H9 (cell line): ENCODE measurements around the gene B3GALT5. TPM values are rescaled to one million over a fixed set of nuclear protein-coding genes. Genes with fewer than 3 reads are reported as not detected.

Experiments used
- DNase-seq: peaks from one replicate; pipeline ENCODE4 v3.0.0-alpha.2; 2017
- H2AFZ ChIP-seq: one replicate; pipeline ENCODE4 v1.6.1; 2013; ENCODE audit warnings: mild to moderate bottlenecking, low read length, control low read depth, moderate library complexity
- H2AK5ac ChIP-seq: 2 replicates; pipeline ENCODE4 v1.6.1; 2013; ENCODE audit warnings: low read length, control low read depth, mixed read lengths; ENCODE audit not compliant: insufficient read length
- H2BK120ac ChIP-seq: one replicate; pipeline ENCODE4 v1.6.1; 2013; ENCODE audit warnings: low read depth, mild to moderate bottlenecking, low read length, control low read depth, inconsistent platforms; ENCODE audit not compliant: poor library complexity, severe bottlenecking
- H2BK12ac ChIP-seq: 2 replicates; pipeline ENCODE4 v1.6.1; 2013; ENCODE audit warnings: low read length, control low read depth, mixed read lengths, low read depth; ENCODE audit not compliant: insufficient read length
- H2BK15ac ChIP-seq: 2 replicates; pipeline ENCODE4 v1.6.1; 2013; ENCODE audit warnings: low read depth, low read length, control low read depth
- H2BK20ac ChIP-seq: one replicate; pipeline ENCODE4 v1.6.1; 2013; ENCODE audit warnings: low read depth, mild to moderate bottlenecking, low read length, control low read depth, inconsistent platforms; ENCODE audit not compliant: poor library complexity, severe bottlenecking
- H2BK5ac ChIP-seq: 2 replicates; pipeline ENCODE4 v1.6.1; 2013; ENCODE audit warnings: low read length, control low read depth, mixed read lengths; ENCODE audit not compliant: insufficient read length
- H3K14ac ChIP-seq: 2 replicates; pipeline ENCODE4 v1.6.1; 2013; ENCODE audit warnings: low read length, control low read depth; ENCODE audit not compliant: insufficient read depth
- H3K18ac ChIP-seq: 2 replicates; pipeline ENCODE4 v1.6.1; 2013; ENCODE audit warnings: low read depth, mild to moderate bottlenecking, mixed read lengths, low read length, control low read depth; ENCODE audit not compliant: insufficient read length
- H3K23ac ChIP-seq: 2 replicates; pipeline ENCODE4 v1.6.1; 2013; ENCODE audit warnings: low read length, control low read depth, mixed read lengths, low read depth; ENCODE audit not compliant: insufficient read length
- H3K23me2 ChIP-seq: 2 replicates; pipeline ENCODE4 v1.6.1; 2013; ENCODE audit warnings: low read depth, mild to moderate bottlenecking, mixed read lengths, low read length, control low read depth; ENCODE audit not compliant: insufficient read length, poor library complexity, severe bottlenecking
- H3K27ac ChIP-seq: 2 replicates; pipeline ENCODE4 v1.5.1; 2013; ENCODE audit warnings: low read length, control low read depth, mixed read lengths, low read depth; ENCODE audit not compliant: insufficient read length
- H3K27me3 ChIP-seq: 2 replicates; pipeline ENCODE4 v1.6.1; 2013; ENCODE audit warnings: low read length, control low read depth, inconsistent platforms; ENCODE audit not compliant: insufficient read depth
- H3K4ac ChIP-seq: 2 replicates; pipeline ENCODE4 v1.6.1; 2013; ENCODE audit warnings: low read depth, mild to moderate bottlenecking, control low read depth, inconsistent platforms, low read length, moderate library complexity
- H3K4me1 ChIP-seq: 2 replicates; pipeline ENCODE4 v1.6.1; 2013; ENCODE audit warnings: low read length, control low read depth, inconsistent platforms; ENCODE audit not compliant: insufficient read depth
- H3K4me2 ChIP-seq: 2 replicates; pipeline ENCODE4 v1.6.1; 2013; ENCODE audit warnings: low read length, control low read depth, mixed read lengths; ENCODE audit not compliant: insufficient read length, insufficient read depth
- H3K56ac ChIP-seq: 2 replicates; pipeline ENCODE4 v1.6.1; 2013; ENCODE audit warnings: low read depth, mild to moderate bottlenecking, mixed read lengths, low read length, control low read depth; ENCODE audit not compliant: insufficient read length
- H3K79me1 ChIP-seq: 2 replicates; pipeline ENCODE4 v1.6.1; 2013; ENCODE audit warnings: low read depth, mild to moderate bottlenecking, moderate library complexity, low read length, control low read depth, inconsistent platforms; ENCODE audit not compliant: insufficient read depth, poor library complexity, severe bottlenecking
- H3K79me2 ChIP-seq: 2 replicates; pipeline ENCODE4 v1.6.1; 2013; ENCODE audit warnings: low read length, control low read depth, inconsistent platforms; ENCODE audit not compliant: insufficient read depth
- H3K9ac ChIP-seq: 2 replicates; pipeline ENCODE4 v1.6.1; 2013; ENCODE audit warnings: low read length, control low read depth, mixed read lengths; ENCODE audit not compliant: insufficient read length; ENCODE audit errors: extremely low read depth
- H3K9me3 ChIP-seq: one replicate; pipeline ENCODE4 v1.6.1; 2013; ENCODE audit warnings: low read depth, low read length, inconsistent platforms; ENCODE audit not compliant: control insufficient read depth
- H3T11ph ChIP-seq: one replicate; pipeline ENCODE4 v1.6.1; 2013; ENCODE audit warnings: mild to moderate bottlenecking, low read length, control low read depth, inconsistent platforms
- H4K20me1 ChIP-seq: one replicate; pipeline ENCODE4 v1.6.1; 2013; ENCODE audit not compliant: control insufficient read depth, insufficient read length, insufficient read depth
- H4K5ac ChIP-seq: 2 replicates; pipeline ENCODE4 v1.6.1; 2013; ENCODE audit warnings: low read depth, mild to moderate bottlenecking, mixed read lengths, low read length, control low read depth; ENCODE audit not compliant: insufficient read length
- H4K8ac ChIP-seq: replicated peaks from 2 replicates; pipeline ENCODE4 v1.6.1; 2013; ENCODE audit warnings: low read length, control low read depth, mixed read lengths, low read depth; ENCODE audit not compliant: insufficient read length
- H4K91ac ChIP-seq: 2 replicates; pipeline ENCODE4 v1.6.1; 2013; ENCODE audit warnings: low read depth, mild to moderate bottlenecking, moderate library complexity, mixed read lengths, low read length, control low read depth; ENCODE audit not compliant: insufficient read length
- H3K27ac Mint-ChIP-seq, 3 experiments: 2 replicates in 2 of 3; 3 replicates in 1 of 3; pipeline ENCODE4 v1.8.0; 2020 to 2021; ENCODE audit warnings: mixed read lengths in 3 of 3, mild to moderate bottlenecking in 1 of 3, moderate library complexity in 1 of 3
- H3K27me3 Mint-ChIP-seq: 2 replicates; pipeline ENCODE4 v1.8.0; 2021; ENCODE audit warnings: low read depth, mild to moderate bottlenecking, moderate library complexity, mixed read lengths
- H3K36me3 Mint-ChIP-seq, 3 experiments: 2 replicates in 2 of 3; 3 replicates in 1 of 3; pipeline ENCODE4 v1.8.0; 2020 to 2021; ENCODE audit warnings: low read depth in 3 of 3, mixed read lengths in 3 of 3; ENCODE audit not compliant: insufficient read depth in 1 of 3
- H3K4me1 Mint-ChIP-seq, 2 experiments: 2 replicates each; pipeline ENCODE4 v1.8.0; 2020; ENCODE audit warnings: mixed read lengths in 2 of 2
- H3K4me3 Mint-ChIP-seq, 2 experiments: 2 replicates in 1 of 2; 3 replicates in 1 of 2; pipeline ENCODE4 v1.8.0; 2020 to 2021; ENCODE audit warnings: mild to moderate bottlenecking in 2 of 2, mixed read lengths in 2 of 2, moderate library complexity in 1 of 2
- H3K9me3 Mint-ChIP-seq, 2 experiments: 2 replicates in 1 of 2; 3 replicates in 1 of 2; pipeline ENCODE4 v1.8.0; 2020; ENCODE audit warnings: mild to moderate bottlenecking in 2 of 2, mixed read lengths in 2 of 2, moderate library complexity in 1 of 2
- WGBS: extraction: QIAGEN DNeasy Blood & Tissue Kit; methylation state at CpG from one replicate; pipeline ENCODE4 v1.1.7; 2013; ENCODE audit warnings: missing lambda C conversion rate, low lambda C conversion rate, mixed read lengths; ENCODE audit not compliant: insufficient read length; ENCODE audit errors: extremely low coverage; 5-methylcytosine and 5-hydroxymethylcytosine counted together
- total RNA-seq: library from RNA; stranded (reverse); gene quantifications from 2 replicates; pipeline ENCODE4 v1.2.1, GENCODE V29; 2021
- TF ChIP-seq, protein P1 (sequence below): fragments of 200-600 bp; sonication (generic); conservative IDR thresholded peaks from 3 replicates; pipeline ENCODE4 v1.8.0; 2021; ENCODE audit warnings: antibody characterized with exemption, mild to moderate bottlenecking

B3GALT5 gene
- total RNA-seq, 1 experiment from 2014 or later = 24.7 TPM

DNA sequence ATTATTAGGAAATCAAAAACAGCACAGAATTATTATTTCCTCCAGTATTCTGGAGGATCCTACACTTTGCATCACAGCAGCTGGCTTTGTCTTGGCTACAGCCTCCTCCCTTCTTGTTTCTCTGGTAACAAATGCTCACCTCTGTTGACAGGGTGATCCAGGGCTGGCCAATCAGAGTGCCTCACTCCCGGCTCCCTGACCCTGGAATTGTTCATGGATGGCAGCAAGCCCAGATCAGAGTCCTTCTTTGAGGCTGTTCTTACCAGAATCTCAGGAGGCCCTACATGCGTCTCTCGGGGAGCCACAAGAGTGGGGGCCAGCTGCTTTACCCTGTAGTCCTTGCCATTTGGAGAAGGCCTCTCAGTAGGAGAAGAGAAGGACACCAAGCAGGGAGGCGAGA is 83.9 kb downstream of the B3GALT5 start:
- TF ChIP-seq, protein P1, sequence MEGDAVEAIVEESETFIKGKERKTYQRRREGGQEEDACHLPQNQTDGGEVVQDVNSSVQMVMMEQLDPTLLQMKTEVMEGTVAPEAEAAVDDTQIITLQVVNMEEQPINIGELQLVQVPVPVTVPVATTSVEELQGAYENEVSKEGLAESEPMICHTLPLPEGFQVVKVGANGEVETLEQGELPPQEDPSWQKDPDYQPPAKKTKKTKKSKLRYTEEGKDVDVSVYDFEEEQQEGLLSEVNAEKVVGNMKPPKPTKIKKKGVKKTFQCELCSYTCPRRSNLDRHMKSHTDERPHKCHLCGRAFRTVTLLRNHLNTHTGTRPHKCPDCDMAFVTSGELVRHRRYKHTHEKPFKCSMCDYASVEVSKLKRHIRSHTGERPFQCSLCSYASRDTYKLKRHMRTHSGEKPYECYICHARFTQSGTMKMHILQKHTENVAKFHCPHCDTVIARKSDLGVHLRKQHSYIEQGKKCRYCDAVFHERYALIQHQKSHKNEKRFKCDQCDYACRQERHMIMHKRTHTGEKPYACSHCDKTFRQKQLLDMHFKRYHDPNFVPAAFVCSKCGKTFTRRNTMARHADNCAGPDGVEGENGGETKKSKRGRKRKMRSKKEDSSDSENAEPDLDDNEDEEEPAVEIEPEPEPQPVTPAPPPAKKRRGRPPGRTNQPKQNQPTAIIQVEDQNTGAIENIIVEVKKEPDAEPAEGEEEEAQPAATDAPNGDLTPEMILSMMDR = no peak
- no CpG with 5 or more reads among the region's 4 CpGs for WGBS

More for the DNA sequence above, 83.9 kb downstream of the B3GALT5 start:
- no peak overlapping the region for H3K9ac ChIP-seq
- no peak overlapping the region for H4K91ac ChIP-seq
- H4K20me1 ChIP-seq = no peaks in the 10 kb centered on the region
- H2BK120ac ChIP-seq = no peak overlapping the region
- H3K23me2 ChIP-seq = no peaks in the 10 kb centered on the region
- no peaks in the 10 kb centered on the region for H3K79me2 ChIP-seq
- no peak overlapping the region for H2BK12ac ChIP-seq
- no peak overlapping the region for H3K4ac ChIP-seq
- H3K4me1 Mint-ChIP-seq = peaks cover 30 to 37% of the 10 kb centered on the region in 2 experiments
- no peaks in the 10 kb centered on the region; the same call in 1 of the 2 replicates for H3K4me1 ChIP-seq
- no peak overlapping the region for H2BK20ac ChIP-seq
- no peak overlapping the region for H3K4me2 ChIP-seq
- no peak overlapping the region for H3K14ac ChIP-seq
- no peak overlapping the region for H2AK5ac ChIP-seq
- H4K5ac ChIP-seq = no peak overlapping the region
- no peak overlapping the region for H2BK15ac ChIP-seq
- H3K27me3 Mint-ChIP-seq = no peaks in the 10 kb centered on the region
- H3K36me3 Mint-ChIP-seq = peaks cover 0 to 9% (median 5%) of the 10 kb centered on the region in 3 experiments; a peak in 4 of 7 replicates
- H3T11ph ChIP-seq = no peak overlapping the region
- no peak overlapping the region; a peak in 1 of 7 replicates for H3K27ac Mint-ChIP-seq
- no peak overlapping the region for H3K56ac ChIP-seq
- no peaks in the 10 kb centered on the region for H3K79me1 ChIP-seq
- H3K4me3 Mint-ChIP-seq = no peak overlapping the region
- H3K9me3 Mint-ChIP-seq = no peaks in the 10 kb centered on the region; a peak in 1 of 5 replicates
- no peak overlapping the region for H3K23ac ChIP-seq
- H3K9me3 ChIP-seq = no peaks in the 10 kb centered on the region
- no peak overlapping the region for H3K27ac ChIP-seq
- H2AFZ ChIP-seq = no peak overlapping the region
- DNase-seq = peak; percentile 34
- H2BK5ac ChIP-seq = no peak overlapping the region
- H3K18ac ChIP-seq = no peak overlapping the region
- H4K8ac ChIP-seq = no peak overlapping the region
- H3K27me3 ChIP-seq = no peaks in the 10 kb centered on the region
